GM13977 (cell line): Measurements from ENCODE around the gene GABARAPL1.

Source experiments
- DNase-seq: peaks from one replicate; pipeline ENCODE4 v3.0.0; 2012; ENCODE audit warnings: low spot score
- CTCF ChIP-seq: IDR thresholded peaks from 2 replicates; pipeline ENCODE4 v1.5.1; 2012; ENCODE audit warnings: mild to moderate bottlenecking, control low read depth; ENCODE audit not compliant: insufficient read depth; ENCODE audit errors: extremely low read depth, missing control alignments
- in situ Hi-C: fragments of 300-500 bp; cut with MboI; formaldehyde crosslinking; loops from one replicate; pipeline ENCODE4 v1.12.0; 2022; ENCODE audit warnings: low sequenced_read_pairs, low pct_unique_long_range_greater_than_20kb, mixed read lengths, inconsistent platforms; ENCODE audit not compliant: unreplicated experiment

GABARAPL1 gene

GRCh38 chr12:10249690-10250455 is 37.2 kb downstream of the GABARAPL1 start:
- TF ChIP-seq CTCF, result no peak
- in situ Hi-C loops, result loop anchor here (25.0 kb wide), 1 partner anchor 1237 kb away; no protein-coding TSS in a partner anchor
- DNase-seq, result no peak

- in situ Hi-C loops, result no loop called here
- no peak for DNase-seq
- no peak for TF ChIP-seq CTCF
Observed at GRCh38 chr12:10251669-10252068, 39.0 kb downstream of the GABARAPL1 start.

GRCh38 chr12:10252201-10252600 is 39.5 kb downstream of the GABARAPL1 start:
- in situ Hi-C loops, result no loop called here
- no peak for TF ChIP-seq CTCF
- no peak for DNase-seq

- TF ChIP-seq CTCF, result no peak
- no peak for DNase-seq
- in situ Hi-C loops, result no loop called here
Observed at GRCh38 chr12:10256064-10256463, 43.4 kb downstream of the GABARAPL1 start.

- DNase-seq, result no peak
- in situ Hi-C loops, result no loop called here
- TF ChIP-seq CTCF, result no peak
Observed at GRCh38 chr12:10260927-10261326, 48.2 kb downstream of the GABARAPL1 start.

GRCh38 chr12:10268037-10268436 is 55.4 kb downstream of the GABARAPL1 start:
- in situ Hi-C loops, result no loop called here
- no peak for DNase-seq
- TF ChIP-seq CTCF, result no peak

GRCh38 chr12:10272467-10272866 is 59.8 kb downstream of the GABARAPL1 start:
- in situ Hi-C loops, result no loop called here
- no peak for TF ChIP-seq CTCF
- no peak for DNase-seq
